GM18520 (cell line): ENCODE results near the gene PGLYRP3.
"Not testable (repeated sequence)": the region's sequence is repeated elsewhere in the genome, so short reads cannot be mapped to it uniquely, and the experiment has no call there.

Experiments
- ATAC-seq: cut with Tn5 transposase; IDR thresholded peaks from one replicate; pipeline ENCODE4 v1.9.1; 2021; ENCODE audit not compliant: unreplicated experiment

The PGLYRP3 gene

GRCh38 chr1:153349363-153350320 lies 36.9 kb upstream of the PGLYRP3 start:
- no peak for ATAC-seq

GRCh38 chr1:153348511-153349362 lies 36.0 kb upstream of the PGLYRP3 start, which contains the start of gene PGLYRP4:
Gene PGLYRP4 (minus strand): TSS chr1:153348841. CDS start chr1:153347932, 909 bp downstream.
- no peak for ATAC-seq

GRCh38 chr1:153347856-153348255 lies 35.1 kb upstream of the PGLYRP3 start:
- no peak for ATAC-seq

GRCh38 chr1:153347049-153347448 lies 34.3 kb upstream of the PGLYRP3 start:
- ATAC-seq = not testable (repeated sequence)

- ATAC-seq = no peak
These were observed 33.4 kb upstream of the PGLYRP3 start for GRCh38 chr1:153346077-153346723.

- no peak for ATAC-seq
These were observed 32.7 kb upstream of the PGLYRP3 start for GRCh38 chr1:153345187-153346076.

- ATAC-seq = no peak
These were observed 31.9 kb upstream of the PGLYRP3 start for GRCh38 chr1:153344718-153345025.

- ATAC-seq = no peak
These were observed 31.3 kb upstream of the PGLYRP3 start for GRCh38 chr1:153343811-153344717.

- no peak for ATAC-seq
These were observed 30.4 kb upstream of the PGLYRP3 start for GRCh38 chr1:153343040-153343681.

- no peak for ATAC-seq
These were observed 29.4 kb upstream of the PGLYRP3 start for GRCh38 chr1:153342178-153342577.

GRCh38 chr1:153341431-153341934 lies 28.7 kb upstream of the PGLYRP3 start:
- no peak for ATAC-seq

GRCh38 chr1:153340356-153340755 lies 27.6 kb upstream of the PGLYRP3 start:
- ATAC-seq = no peak

- no peak for ATAC-seq
These were observed 27.1 kb upstream of the PGLYRP3 start for GRCh38 chr1:153339802-153340201.

GRCh38 chr1:153337980-153338853 lies 25.5 kb upstream of the PGLYRP3 start:
- ATAC-seq = no peak

GRCh38 chr1:153336650-153337049 lies 23.9 kb upstream of the PGLYRP3 start:
- ATAC-seq = no peak

- no peak for ATAC-seq
These were observed 21.1 kb upstream of the PGLYRP3 start for GRCh38 chr1:153333902-153334301.

- ATAC-seq = no peak
These were observed 12.2 kb upstream of the PGLYRP3 start for GRCh38 chr1:153324912-153325311.

GRCh38 chr1:153322568-153322967 lies 9.8 kb upstream of the PGLYRP3 start:
- no peak for ATAC-seq
